HL-60 (cell line): ENCODE measurements around the gene WFIKKN2.

Experiments used
- CTCF ChIP-seq: IDR thresholded peaks from one replicate; pipeline ENCODE4 v1.5.1; 2011; ENCODE audit warnings: low read length, control low read depth, inconsistent platforms; ENCODE audit not compliant: insufficient read depth
- REST ChIP-seq: IDR thresholded peaks from 2 replicates; pipeline ENCODE4 v1.6.1; 2012; ENCODE audit warnings: low read depth; ENCODE audit not compliant: insufficient replicate concordance

GRCh38 chr17:50866950-50867362 lies 31.6 kb downstream of the WFIKKN2 start:
- TF ChIP-seq REST = peak; percentile 60
- TF ChIP-seq CTCF = no peak
